Glutamatergic neuron (in vitro differentiated cells): ENCODE results near the gene KCNJ14. TPM values are rescaled to one million over a fixed set of nuclear protein-coding genes. Genes with fewer than 3 reads are reported as not detected.
A peak's percentile ranks its signal among the peaks of the same experiment; 100 is the strongest.
"Not testable (repeated sequence)": the region's sequence is repeated elsewhere in the genome, so short reads cannot be mapped to it uniquely, and the experiment has no call there.

Experiments
- DNase-seq: peaks from one replicate; pipeline ENCODE4 v3.0.0; 2022
- H3K27ac Mint-ChIP-seq: one replicate; pipeline ENCODE4 v1.8.0; 2020; ENCODE audit warnings: mild to moderate bottlenecking, mixed read lengths, inconsistent platforms; ENCODE audit not compliant: unreplicated experiment
- H3K27me3 Mint-ChIP-seq: one replicate; pipeline ENCODE4 v1.8.0; 2020; ENCODE audit warnings: mild to moderate bottlenecking, moderate library complexity, mixed read lengths, inconsistent platforms; ENCODE audit not compliant: unreplicated experiment
- H3K36me3 Mint-ChIP-seq: one replicate; pipeline ENCODE4 v1.8.0; 2020; ENCODE audit warnings: mild to moderate bottlenecking, mixed read lengths, inconsistent platforms; ENCODE audit not compliant: unreplicated experiment
- H3K4me1 Mint-ChIP-seq: one replicate; pipeline ENCODE4 v1.8.0; 2020; ENCODE audit warnings: mild to moderate bottlenecking, low read depth, mixed read lengths, inconsistent platforms; ENCODE audit not compliant: unreplicated experiment
- H3K4me3 Mint-ChIP-seq: one replicate; pipeline ENCODE4 v1.8.0; 2020; ENCODE audit warnings: mild to moderate bottlenecking, mixed read lengths, inconsistent platforms; ENCODE audit not compliant: unreplicated experiment
- H3K9me3 Mint-ChIP-seq: one replicate; pipeline ENCODE4 v1.8.0; 2020; ENCODE audit warnings: mild to moderate bottlenecking, moderate library complexity, mixed read lengths, inconsistent platforms; ENCODE audit not compliant: unreplicated experiment
- total RNA-seq: library from RNA; stranded (reverse); fragmentation: NEBNext Ultra II Directional; extraction: Animal tissue kit (Norgen Biotek cat#: 25700); gene quantifications from one replicate; pipeline ENCODE4 v1.2.1, GENCODE V29; 2021; ENCODE audit not compliant: unreplicated experiment
- TF ChIP-seq, protein P1 (sequence below): fragments of 200-600 bp; sonication (generic); IDR thresholded peaks from one replicate; pipeline ENCODE4 v1.5.0; 2021; ENCODE audit not compliant: partially characterized antibody, unreplicated experiment

KCNJ14 gene
- total RNA-seq, 1 donor from 2014 or later = 1.0 TPM

DNA sequence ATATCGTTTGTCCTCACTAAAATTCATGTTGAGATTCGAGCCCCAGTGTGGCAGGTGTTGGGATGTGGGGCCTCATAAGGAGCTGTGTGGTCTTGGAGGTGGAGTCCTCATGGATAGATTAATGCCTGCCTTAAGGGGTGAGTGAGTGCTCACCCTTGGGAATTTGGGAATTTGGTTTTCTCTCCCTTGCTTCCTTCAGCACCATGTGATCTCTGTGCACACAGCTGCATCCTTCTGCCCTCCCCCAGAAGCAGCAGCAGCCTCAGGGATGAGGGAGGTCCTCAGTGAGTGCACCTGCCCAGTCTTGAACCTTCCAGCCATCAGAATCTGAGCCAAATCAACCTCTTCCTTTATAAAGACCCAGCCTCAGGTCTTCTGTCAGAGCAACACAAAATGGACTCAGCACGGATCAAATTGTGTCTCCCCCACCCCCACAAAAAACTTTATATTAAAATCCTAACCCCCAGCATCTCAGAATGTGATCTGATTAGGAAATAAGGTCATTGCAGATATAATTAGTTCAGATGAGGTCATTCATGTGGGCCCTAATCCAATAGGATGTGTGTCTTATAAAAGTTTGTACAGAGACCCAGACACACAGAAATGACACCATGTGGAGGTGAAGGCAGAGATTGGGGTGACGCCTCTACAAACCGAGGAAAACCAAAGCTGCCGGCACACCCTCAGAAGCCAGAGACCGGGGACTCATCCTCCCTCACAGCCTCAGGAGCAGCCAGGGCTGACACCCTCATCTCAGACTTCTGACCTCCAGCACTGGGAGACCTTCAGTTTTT, 26.7 kb downstream of the KCNJ14 start:
- no peak for DNase-seq
- Mint-ChIP-seq H3K9me3 (peaks cover 34% of the 10 kb centered on the region), H3K4me3 (peak overlapping the region; percentile 58), H3K36me3 (peaks cover 11% of the 10 kb centered on the region), H3K4me1 (peaks cover 29% of the 10 kb centered on the region), H3K27ac (peak overlapping the region; percentile 79), H3K27me3 (peaks cover 26% of the 10 kb centered on the region)
- TF ChIP-seq, protein P1, sequence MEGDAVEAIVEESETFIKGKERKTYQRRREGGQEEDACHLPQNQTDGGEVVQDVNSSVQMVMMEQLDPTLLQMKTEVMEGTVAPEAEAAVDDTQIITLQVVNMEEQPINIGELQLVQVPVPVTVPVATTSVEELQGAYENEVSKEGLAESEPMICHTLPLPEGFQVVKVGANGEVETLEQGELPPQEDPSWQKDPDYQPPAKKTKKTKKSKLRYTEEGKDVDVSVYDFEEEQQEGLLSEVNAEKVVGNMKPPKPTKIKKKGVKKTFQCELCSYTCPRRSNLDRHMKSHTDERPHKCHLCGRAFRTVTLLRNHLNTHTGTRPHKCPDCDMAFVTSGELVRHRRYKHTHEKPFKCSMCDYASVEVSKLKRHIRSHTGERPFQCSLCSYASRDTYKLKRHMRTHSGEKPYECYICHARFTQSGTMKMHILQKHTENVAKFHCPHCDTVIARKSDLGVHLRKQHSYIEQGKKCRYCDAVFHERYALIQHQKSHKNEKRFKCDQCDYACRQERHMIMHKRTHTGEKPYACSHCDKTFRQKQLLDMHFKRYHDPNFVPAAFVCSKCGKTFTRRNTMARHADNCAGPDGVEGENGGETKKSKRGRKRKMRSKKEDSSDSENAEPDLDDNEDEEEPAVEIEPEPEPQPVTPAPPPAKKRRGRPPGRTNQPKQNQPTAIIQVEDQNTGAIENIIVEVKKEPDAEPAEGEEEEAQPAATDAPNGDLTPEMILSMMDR = no peak

DNA sequence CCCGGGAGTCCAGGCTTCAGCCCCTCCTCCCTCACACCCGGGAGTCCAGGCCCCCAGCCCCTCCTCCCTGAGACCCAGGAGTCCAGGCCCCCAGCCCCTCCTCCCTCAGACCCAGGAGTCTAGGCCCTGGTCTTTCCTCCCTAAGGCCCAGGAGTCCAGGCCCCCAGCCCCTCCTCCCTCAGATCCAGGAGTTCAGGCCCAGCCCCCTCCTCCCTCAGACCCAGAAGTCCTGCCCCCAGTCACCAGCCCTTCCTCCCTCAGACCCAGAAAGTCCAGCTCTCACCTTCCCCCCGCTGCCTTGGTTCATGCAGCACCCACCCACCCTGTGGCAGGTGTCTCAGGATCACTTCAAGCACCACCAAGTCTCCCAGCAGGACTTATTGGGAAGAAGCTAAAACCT, 27.9 kb downstream of the KCNJ14 start:
- H3K27me3 Mint-ChIP-seq = peaks cover 29% of the 10 kb centered on the region
- no peak overlapping the region for H3K27ac Mint-ChIP-seq
- DNase-seq = no peak
- TF ChIP-seq, protein P1 = no peak
- peaks cover 11% of the 10 kb centered on the region for H3K36me3 Mint-ChIP-seq
- peaks cover 34% of the 10 kb centered on the region for H3K9me3 Mint-ChIP-seq
- H3K4me1 Mint-ChIP-seq = peaks cover 29% of the 10 kb centered on the region
- no peak overlapping the region for H3K4me3 Mint-ChIP-seq

DNA sequence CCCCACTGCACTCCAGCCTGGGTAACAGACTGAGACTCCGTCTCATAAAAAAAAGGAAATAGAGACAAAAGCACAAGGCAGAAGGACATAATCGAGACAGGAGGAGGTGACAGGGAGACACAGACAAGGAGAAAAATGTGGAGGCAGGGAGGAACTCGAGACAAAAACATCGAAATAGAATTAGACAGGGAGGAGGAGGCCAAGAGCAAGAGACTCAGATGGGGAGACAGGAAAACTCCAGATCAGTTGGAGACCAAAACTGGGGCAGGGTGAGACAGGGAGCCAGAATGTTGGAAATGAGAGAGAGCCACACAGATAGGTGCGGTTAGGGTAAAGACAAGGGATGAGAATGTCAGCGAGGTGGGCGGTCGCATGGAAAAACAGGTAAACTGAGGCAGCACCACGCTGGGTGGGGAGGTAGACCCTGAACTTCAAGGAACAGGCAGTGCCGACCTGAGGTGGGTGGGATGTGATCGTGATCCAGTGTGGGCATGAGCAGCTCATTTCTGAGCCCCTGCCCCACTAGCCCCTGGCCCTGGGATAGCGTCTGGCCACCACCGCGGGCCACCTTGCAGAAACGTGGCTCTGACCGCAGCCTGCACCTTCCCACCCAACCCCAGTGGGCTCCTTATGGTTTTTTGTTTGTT, 29.0 kb downstream of the KCNJ14 start:
- TF ChIP-seq, protein P1 = no peak
- no peak for DNase-seq
- Mint-ChIP-seq H3K36me3 (peaks cover 9% of the 10 kb centered on the region), H3K9me3 (peaks cover 35% of the 10 kb centered on the region), H3K27ac (peak overlapping the region; percentile 81), H3K4me1 (peaks cover 26% of the 10 kb centered on the region), H3K27me3 (peaks cover 28% of the 10 kb centered on the region), H3K4me3 (peak overlapping the region; percentile 51)

DNA sequence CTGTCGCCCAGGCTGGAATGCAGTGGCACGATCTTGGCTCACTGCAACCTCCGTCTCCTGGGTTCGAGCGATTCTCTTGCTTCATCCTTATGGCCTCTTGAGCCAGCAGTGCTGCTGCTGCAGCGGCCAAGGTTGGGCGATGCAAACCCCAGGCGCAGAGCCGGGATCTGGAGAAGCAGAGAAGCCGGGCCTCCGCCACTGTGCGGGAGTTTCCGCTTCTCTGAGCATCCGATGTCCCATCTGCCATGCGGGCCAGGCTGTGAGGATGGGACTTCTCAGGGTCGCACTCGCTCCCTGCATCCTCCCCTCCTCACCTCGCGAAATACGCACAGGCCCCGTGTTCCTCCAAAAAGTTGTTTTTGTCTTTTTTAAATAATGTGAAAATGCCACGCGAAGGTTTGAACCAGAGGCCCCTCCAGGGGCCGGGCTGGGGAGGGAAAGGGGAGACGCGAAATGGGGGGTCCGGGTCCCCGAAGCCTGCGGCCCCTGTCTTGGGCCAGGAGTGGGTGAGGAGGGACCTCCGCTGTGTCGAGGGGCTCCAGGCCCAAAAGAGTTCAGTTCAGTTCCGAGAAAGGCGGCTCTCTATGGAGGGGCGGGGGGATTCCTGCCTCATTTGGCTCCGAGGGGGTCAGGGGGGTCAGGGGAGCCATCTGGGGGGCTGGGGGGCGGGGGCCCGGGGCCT, 29.7 kb downstream of the KCNJ14 start:
- DNase-seq = peak; percentile 68
- peaks cover 23% of the 10 kb centered on the region for H3K4me1 Mint-ChIP-seq
- TF ChIP-seq, protein P1 = no peak
- peaks cover 6% of the 10 kb centered on the region for H3K36me3 Mint-ChIP-seq
- peaks cover 24% of the 10 kb centered on the region for H3K27me3 Mint-ChIP-seq
- H3K27ac Mint-ChIP-seq = peak overlapping the region; percentile 62
- no peak overlapping the region for H3K4me3 Mint-ChIP-seq
- H3K9me3 Mint-ChIP-seq = peaks cover 30% of the 10 kb centered on the region

DNA sequence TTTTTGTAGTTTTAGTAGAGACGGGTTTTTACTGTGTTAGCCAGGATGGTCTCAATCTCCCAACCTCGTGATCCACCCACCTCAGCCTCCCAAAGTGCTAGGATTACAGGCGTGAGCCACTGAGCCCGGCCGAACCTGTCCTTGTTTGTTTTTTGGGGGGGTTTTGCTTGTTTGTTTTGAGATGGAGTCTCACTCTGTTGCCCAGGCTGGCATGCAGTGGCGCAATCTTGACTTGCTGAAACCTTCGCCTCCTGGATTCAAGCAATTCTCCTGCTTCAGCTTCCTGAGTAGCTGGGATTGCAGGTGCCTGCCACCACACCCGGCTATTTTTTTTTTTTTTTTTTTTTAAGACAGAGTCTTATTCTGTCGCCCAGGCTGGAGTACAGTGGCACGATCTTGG, 31.3 kb downstream of the KCNJ14 start:
- Mint-ChIP-seq H3K9me3 (peaks cover 23% of the 10 kb centered on the region), H3K27ac (peak overlapping the region; percentile 2), H3K4me3 (peak overlapping the region; percentile 0), H3K4me1 (peaks cover 25% of the 10 kb centered on the region), H3K27me3 (peaks cover 21% of the 10 kb centered on the region)
- H3K36me3 Mint-ChIP-seq, DNase-seq: not testable (repeated sequence)
